ENCODE results near the gene EPB41L1. TPM values are rescaled to one million over a fixed set of nuclear protein-coding genes. Genes with fewer than 3 reads are reported as not detected.
A peak's percentile ranks its signal among the peaks of the same experiment; 100 is the strongest.

Gene EPB41L1
- total RNA-seq, 4 donors from 2014 or later, result 27.7 to 53.8 (median 34.4) TPM

DNA sequence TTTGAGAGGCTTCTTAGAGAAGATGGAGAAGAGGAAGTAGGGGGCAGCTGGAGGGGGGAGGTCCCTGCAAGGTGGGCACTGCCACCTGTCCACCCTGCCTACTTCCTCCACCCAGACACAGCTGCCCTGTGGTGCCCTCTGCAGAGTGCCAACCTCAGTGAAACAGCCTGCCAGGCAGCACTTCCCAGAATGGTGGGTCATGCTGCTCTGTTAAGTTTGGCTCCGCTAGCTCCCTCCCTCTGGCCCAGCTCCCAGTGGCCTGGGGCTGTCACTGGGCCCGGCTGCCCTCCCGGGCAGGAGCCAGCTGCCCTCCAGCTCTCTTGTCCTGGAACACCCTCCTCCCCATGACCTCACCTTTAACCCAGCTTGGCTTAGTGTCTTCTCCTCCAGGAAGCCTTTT is 5.1 kb upstream of the EPB41L1 start:
- 40% methylated on average over 3 of the region's 3 CpGs for WGBS
- no peak for TF ChIP-seq EP300 (IDR thresholded peaks at IDR 0.05)
- TF ChIP-seq, protein P1, sequence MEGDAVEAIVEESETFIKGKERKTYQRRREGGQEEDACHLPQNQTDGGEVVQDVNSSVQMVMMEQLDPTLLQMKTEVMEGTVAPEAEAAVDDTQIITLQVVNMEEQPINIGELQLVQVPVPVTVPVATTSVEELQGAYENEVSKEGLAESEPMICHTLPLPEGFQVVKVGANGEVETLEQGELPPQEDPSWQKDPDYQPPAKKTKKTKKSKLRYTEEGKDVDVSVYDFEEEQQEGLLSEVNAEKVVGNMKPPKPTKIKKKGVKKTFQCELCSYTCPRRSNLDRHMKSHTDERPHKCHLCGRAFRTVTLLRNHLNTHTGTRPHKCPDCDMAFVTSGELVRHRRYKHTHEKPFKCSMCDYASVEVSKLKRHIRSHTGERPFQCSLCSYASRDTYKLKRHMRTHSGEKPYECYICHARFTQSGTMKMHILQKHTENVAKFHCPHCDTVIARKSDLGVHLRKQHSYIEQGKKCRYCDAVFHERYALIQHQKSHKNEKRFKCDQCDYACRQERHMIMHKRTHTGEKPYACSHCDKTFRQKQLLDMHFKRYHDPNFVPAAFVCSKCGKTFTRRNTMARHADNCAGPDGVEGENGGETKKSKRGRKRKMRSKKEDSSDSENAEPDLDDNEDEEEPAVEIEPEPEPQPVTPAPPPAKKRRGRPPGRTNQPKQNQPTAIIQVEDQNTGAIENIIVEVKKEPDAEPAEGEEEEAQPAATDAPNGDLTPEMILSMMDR (IDR thresholded peaks at IDR 0.05), result no peak
- no peak for TF ChIP-seq POLR2AphosphoS5 (IDR thresholded peaks at IDR 0.05)
- no peak for TF ChIP-seq POLR2A (IDR thresholded peaks at IDR 0.05; ENCODE audit: low read depth)
- DNase-seq (ENCODE audit: extremely low spot score), result no peak
- no peaks in the 10 kb centered on the region for H3K36me3 ChIP-seq
- no peak overlapping the region for H3K27ac ChIP-seq (replicated peaks in 1 of 4)
- peaks cover 21 to 36% (median 28%) of the 10 kb centered on the region in 4 donors for H3K4me1 ChIP-seq
- intact Hi-C loops (cut with DNase I), result no loop called here
- H3K9me3 ChIP-seq, result no peaks in the 10 kb centered on the region
- no peak overlapping the region for H3K4me3 ChIP-seq
- H3K27me3 ChIP-seq, result no peaks in the 10 kb centered on the region

DNA sequence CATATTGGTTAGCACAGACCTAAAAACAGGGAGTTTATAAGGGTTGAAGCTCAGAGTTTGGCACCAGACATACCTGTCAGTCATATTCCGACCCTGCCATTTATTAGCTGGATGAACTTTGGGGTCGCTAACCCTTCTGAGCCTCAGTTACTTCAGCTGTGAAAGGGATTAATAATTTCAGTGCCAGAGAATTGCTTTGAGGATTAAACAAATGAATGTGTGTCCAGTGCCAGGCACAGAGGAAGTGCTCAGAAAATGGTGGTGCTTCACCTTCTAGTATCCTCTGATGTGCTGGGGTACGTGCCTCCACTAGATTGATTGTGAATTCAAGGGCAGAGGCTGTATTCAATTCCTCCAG is 4.1 kb upstream of the EPB41L1 start:
- H3K27me3 ChIP-seq, result no peaks in the 10 kb centered on the region
- no peaks in the 10 kb centered on the region for H3K36me3 ChIP-seq
- intact Hi-C loops (cut with DNase I), result no loop called here
- H3K27ac ChIP-seq (replicated peaks in 1 of 4), result no peak overlapping the region
- H3K4me3 ChIP-seq, result no peak overlapping the region
- no peak for TF ChIP-seq POLR2A (IDR thresholded peaks at IDR 0.05; ENCODE audit: low read depth)
- TF ChIP-seq POLR2AphosphoS5 (IDR thresholded peaks at IDR 0.05), result no peak
- TF ChIP-seq, protein P1 (IDR thresholded peaks at IDR 0.05), result no peak
- TF ChIP-seq EP300 (IDR thresholded peaks at IDR 0.05), result no peak
- H3K9me3 ChIP-seq, result no peaks in the 10 kb centered on the region
- DNase-seq (ENCODE audit: extremely low spot score), result no peak
- H3K4me1 ChIP-seq, result peaks cover 29 to 40% (median 36%) of the 10 kb centered on the region in 4 donors
- WGBS, result 97% methylated on average over 3 of the region's 3 CpGs

DNA sequence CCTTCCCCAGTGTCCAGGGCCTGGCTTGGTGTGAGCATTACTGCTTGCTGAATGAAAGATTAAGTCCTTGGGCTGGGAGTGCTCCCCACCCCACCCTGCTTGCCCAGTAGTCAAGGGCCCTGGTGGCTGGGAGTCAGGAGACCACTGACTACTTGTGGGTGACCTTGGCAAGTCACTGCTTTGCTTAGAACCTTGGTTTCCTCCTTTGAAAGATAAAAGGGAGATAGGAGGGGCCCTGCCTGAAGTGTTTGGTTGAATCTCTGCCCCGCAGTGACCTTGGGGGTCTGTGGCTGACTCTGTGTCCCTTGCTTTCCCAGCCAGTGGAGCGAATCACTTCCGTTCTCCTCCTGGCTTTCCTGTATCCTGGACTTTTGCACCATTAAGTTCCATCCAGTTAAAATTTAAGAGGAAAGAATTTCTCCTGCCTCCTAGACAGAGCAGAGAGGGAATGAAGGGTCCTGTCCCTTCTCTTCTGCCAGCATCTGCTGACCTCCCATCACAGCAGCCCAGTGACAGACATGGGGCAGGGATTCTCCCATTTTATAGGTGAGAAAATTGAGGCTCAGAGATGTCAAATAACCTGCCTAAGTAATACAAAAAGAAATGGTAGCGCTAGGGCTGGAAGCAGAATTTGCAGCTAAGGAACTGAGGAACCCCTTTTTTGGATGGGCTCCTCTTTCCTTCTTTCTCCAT is 3.5 kb upstream of the EPB41L1 start:
- WGBS, result 73% methylated on average over 4 of the region's 4 CpGs
- Histone ChIP-seq H3K36me3 (no peaks in the 10 kb centered on the region), H3K27me3 (no peaks in the 10 kb centered on the region), H3K4me1 (peaks cover 31 to 41% (median 40%) of the 10 kb centered on the region in 4 donors), H3K4me3 (no peak overlapping the region), H3K9me3 (no peaks in the 10 kb centered on the region), H3K27ac (replicated peaks in 1 of 4) (no peak overlapping the region)
- DNase-seq (ENCODE audit: extremely low spot score), result no peak
- TF ChIP-seq POLR2AphosphoS5 (IDR thresholded peaks at IDR 0.05), result no peak
- TF ChIP-seq, protein P1 (IDR thresholded peaks at IDR 0.05), result no peak
- no peak for TF ChIP-seq POLR2A (IDR thresholded peaks at IDR 0.05; ENCODE audit: low read depth)
- TF ChIP-seq EP300 (IDR thresholded peaks at IDR 0.05), result no peak
- intact Hi-C loops (cut with DNase I), result no loop called here

DNA sequence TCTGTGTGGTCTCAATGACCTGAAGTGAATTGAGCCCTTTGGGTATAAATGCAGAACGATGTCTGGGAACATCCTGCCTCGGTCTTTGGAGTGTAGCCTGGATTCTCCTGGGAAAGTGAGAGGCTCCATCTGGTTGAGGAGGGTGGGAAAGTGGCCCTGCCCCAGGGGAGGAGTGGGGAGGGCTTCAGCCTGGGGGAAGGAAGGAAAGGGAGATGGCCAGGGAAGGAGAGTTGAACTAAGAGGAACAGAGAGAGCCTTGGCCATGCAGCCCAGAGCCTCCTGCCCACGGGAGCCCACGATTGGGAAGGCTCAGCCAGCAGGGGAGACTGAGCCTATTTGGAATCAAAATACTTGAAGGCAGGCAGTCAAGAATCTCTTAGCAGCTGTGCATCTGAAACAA is 2.3 kb upstream of the EPB41L1 start:
- H3K27ac ChIP-seq (replicated peaks in 1 of 4), result peak overlapping the region in 2 of 4 donors; percentile 3 to 16

More for the DNA sequence above, 2.3 kb upstream of the EPB41L1 start:
- Histone ChIP-seq H3K4me1 (peaks cover 41 to 49% (median 45%) of the 10 kb centered on the region in 4 donors), H3K4me3 (no peak overlapping the region), H3K27me3 (no peaks in the 10 kb centered on the region), H3K9me3 (no peaks in the 10 kb centered on the region), H3K36me3 (no peaks in the 10 kb centered on the region)
- TF ChIP-seq EP300 (IDR thresholded peaks at IDR 0.05), result no peak
- TF ChIP-seq POLR2A (IDR thresholded peaks at IDR 0.05; ENCODE audit: low read depth), result no peak
- TF ChIP-seq POLR2AphosphoS5 (IDR thresholded peaks at IDR 0.05), result no peak
- TF ChIP-seq, protein P1 (IDR thresholded peaks at IDR 0.05), result no peak
- intact Hi-C loops (cut with DNase I), result no loop called here
- WGBS, result 53% methylated on average over 4 of the region's 4 CpGs
- no peak for DNase-seq (ENCODE audit: extremely low spot score)

All from esophagus muscularis mucosa (tissue), 4 donors.